HCT116 (cell line): ENCODE data around the gene MBLAC1. TPM values are rescaled to one million over a fixed set of nuclear protein-coding genes. Genes with fewer than 3 reads are reported as not detected.

ENCODE experiments used
- ATAC-seq: fragments of 200-7000 bp; cut with Tn5 transposase; 2 replicates; pipeline ENCODE4 v1.9.1; 2020; ENCODE audit warnings: mild to moderate bottlenecking, moderate library complexity
- BruUV-seq: library from RNA; stranded (reverse); fragments of 400-500 nt; replicated peaks from 2 replicates; lab custom pipeline; 2021; lab: Mats Ljungman, UMichigan
- CTCF ChIA-PET: fragments of 300-600 bp; sonication (Branson Sonifier 250); formaldehyde crosslinking; loops from one replicate; lab custom pipeline; 2021; ENCODE audit warnings: antibody characterized with exemption; lab: Charles Lee
- POLR2A ChIA-PET: fragments of 300-600, 350-600 bp; sonication (Branson Sonifier 250); formaldehyde crosslinking; loops from one replicate; lab custom pipeline; 2021; ENCODE audit warnings: antibody characterized with exemption; lab: Charles Lee
- RAD21 ChIA-PET, 2 experiments: fragments of 300-600 bp; sonication (Branson Sonifier 250); formaldehyde crosslinking; loops; one replicate each; lab custom pipeline; 2023; ENCODE audit warnings: low total read pairs in 2 of 2; ENCODE audit not compliant: uncharacterized antibody in 2 of 2, unreplicated experiment in 2 of 2, low non-redundant PET in 1 of 2; lab: Charles Lee
- DNase-seq: peaks from one replicate; pipeline ENCODE4 v3.0.0-alpha.2; 2010; ENCODE audit warnings: low read depth, low spot score
- H2AFZ ChIP-seq: fragments of 200-600 bp; shearing (Covaris generic), sonication (generic); 2 replicates; pipeline ENCODE4 v1.6.1; 2017; ENCODE audit warnings: low read depth, mixed run types, mixed read lengths, antibody characterized with exemption, low read length; ENCODE audit not compliant: poor library complexity, severe bottlenecking
- H3K27ac ChIP-seq: 2 replicates; pipeline ENCODE4 v1.5.1; 2012; ENCODE audit warnings: low read depth, low read length
- H3K27me3 ChIP-seq: fragments of 200-600 bp; sonication (generic); 2 replicates; pipeline ENCODE4 v1.6.1; 2016; ENCODE audit warnings: mixed run types, low read length, mixed read lengths; ENCODE audit not compliant: insufficient read depth
- H3K36me3 ChIP-seq, 2 experiments: fragments of 200-500 bp in 1 of 2; fragments of 200-600 bp in 1 of 2; sonication (Bioruptor generic) in 1 of 2; sonication (generic) in 1 of 2; 2 replicates each; pipeline versions ENCODE4 v1.5.1 to v1.6.1; 2014 to 2016; ENCODE audit warnings: low read length in 2 of 2, inconsistent platforms in 1 of 2, mixed read lengths in 1 of 2, mixed run types in 1 of 2; ENCODE audit not compliant: insufficient read depth in 2 of 2, control insufficient read depth in 1 of 2
- H3K4me1 ChIP-seq, 2 experiments: fragments of 200-600 bp in 1 of 2; sonication (generic) in 1 of 2; 2 replicates each; pipeline versions ENCODE4 v1.5.1 to v1.6.1; 2012 to 2017; ENCODE audit warnings: low read length in 2 of 2, inconsistent platforms in 1 of 2, mild to moderate bottlenecking in 1 of 2, mixed read lengths in 1 of 2, mixed run types in 1 of 2, moderate library complexity in 1 of 2; ENCODE audit not compliant: insufficient read depth in 2 of 2, control insufficient read depth in 1 of 2
- H3K4me2 ChIP-seq: fragments of 200-600 bp; sonication (generic); 2 replicates; pipeline ENCODE4 v1.6.1; 2017; ENCODE audit warnings: mixed run types, low read length, mixed read lengths
- H3K4me3 ChIP-seq, 2 experiments: fragments of 200-600 bp in 1 of 2; sonication (generic) in 1 of 2; replicated peaks in 1 of 2; 2 replicates each; pipeline ENCODE4 v1.5.1; 2011 to 2016; ENCODE audit warnings: low read length in 2 of 2, control low read depth in 1 of 2, low read depth in 1 of 2, mild to moderate bottlenecking in 1 of 2, mixed read lengths in 1 of 2, mixed run types in 1 of 2
- H3K79me2 ChIP-seq: fragments of 200-600 bp; sonication (generic); 2 replicates; pipeline ENCODE4 v1.6.1; 2017; ENCODE audit warnings: mild to moderate bottlenecking, mixed run types, low read length, moderate library complexity, mixed read lengths; ENCODE audit not compliant: insufficient read depth
- H3K9ac ChIP-seq: fragments of 200-600 bp; sonication (generic); 2 replicates; pipeline ENCODE4 v1.6.1; 2016; ENCODE audit warnings: low read length, mixed read lengths
- H3K9me2 ChIP-seq: fragments of 200-600 bp; sonication (generic), shearing (Covaris generic); 2 replicates; pipeline ENCODE4 v1.6.1; 2017; ENCODE audit warnings: mixed run types, mild to moderate bottlenecking, moderate library complexity; ENCODE audit not compliant: insufficient read depth
- H3K9me3 ChIP-seq, 2 experiments: fragments of 200-500 bp in 1 of 2; fragments of 200-600 bp in 1 of 2; sonication (Bioruptor generic) in 1 of 2; sonication (generic) in 1 of 2; 2 replicates each; pipeline ENCODE4 v1.6.1; 2014 to 2017; ENCODE audit warnings: low read length in 2 of 2, mixed read lengths in 2 of 2, inconsistent platforms in 1 of 2, low read depth in 1 of 2, mild to moderate bottlenecking in 1 of 2, mixed run types in 1 of 2, moderate library complexity in 1 of 2; ENCODE audit not compliant: control insufficient read depth in 1 of 2, insufficient read depth in 1 of 2
- H4K20me1 ChIP-seq: fragments of 200-600 bp; sonication (generic), shearing (Covaris generic); 2 replicates; pipeline ENCODE4 v1.6.1; 2017; ENCODE audit warnings: mixed run types, mild to moderate bottlenecking, moderate library complexity; ENCODE audit not compliant: insufficient read depth
- CTCF ChIP-seq, 3 experiments: fragments of 200-600 bp in 1 of 3; sonication (generic) in 1 of 3; IDR thresholded peaks in 2 of 3; conservative IDR thresholded peaks in 1 of 3; 2 replicates each; pipeline ENCODE4 v1.5.1; 2012 to 2017; ENCODE audit warnings: low read depth in 2 of 3, low read length in 2 of 3, antibody characterized with exemption in 1 of 3, borderline replicate concordance in 1 of 3, control low read depth in 1 of 3, mild to moderate bottlenecking in 1 of 3, mixed read lengths in 1 of 3, mixed run types in 1 of 3, moderate library complexity in 1 of 3; ENCODE audit not compliant: insufficient read depth in 1 of 3
- POLR2AphosphoS5 ChIP-seq: IDR thresholded peaks from 2 replicates; pipeline ENCODE4 v1.6.1; 2011; ENCODE audit warnings: mild to moderate bottlenecking, low read depth, low read length, moderate library complexity
- TCF7L2 ChIP-seq: IDR thresholded peaks from 2 replicates; pipeline ENCODE4 v1.7.0; 2011; ENCODE audit warnings: borderline replicate concordance, inconsistent platforms; ENCODE audit not compliant: insufficient read depth, insufficient read length; ENCODE audit errors: extremely low read depth
- intact Hi-C: fragments of 100-400 bp; cut with micrococcal nuclease; formaldehyde crosslinking; loops from 2 replicates; pipeline ENCODE4 v1.10.0; 2022
- total RNA-seq: library from RNA; stranded (reverse); gene quantifications from one replicate; pipeline ENCODE4 v1.2.1, GENCODE V29; 2021; ENCODE audit not compliant: unreplicated experiment

The MBLAC1 gene
- total RNA-seq, 1 experiment from 2014 or later, result 2.0 TPM

- DNase-seq, result no peak
- TF ChIP-seq POLR2AphosphoS5 (no peak), CTCF (IDR thresholded peaks at IDR 0.05 in 2 of 3, conservative IDR thresholded peaks at IDR 0.05 in 1 of 3; ENCODE audit: borderline replicate concordance in 1 of 3, insufficient read depth in 1 of 3, low read depth in 2 of 3, low read length in 2 of 3) (peak in 2 of 3 experiments; percentile 93 to 98; a peak in 4 of 6 replicates), TCF7L2 (no peak)
- Histone ChIP-seq H3K4me3 (no peak overlapping the region), H3K79me2 (no peaks in the 10 kb centered on the region), H3K36me3 (no peaks in the 10 kb centered on the region), H3K9me2 (no peaks in the 10 kb centered on the region), H3K27ac (no peak overlapping the region), H3K4me2 (peak overlapping the region; percentile 6; the same call in 1 of the 2 replicates), H3K4me1 (peaks cover 29 to 33% of the 10 kb centered on the region in 2 experiments), H3K27me3 (no peaks in the 10 kb centered on the region), H3K9ac (no peak overlapping the region), H3K9me3 (no peaks in the 10 kb centered on the region), H4K20me1 (no peaks in the 10 kb centered on the region), H2AFZ (no peak overlapping the region)
- CTCF ChIA-PET, result interaction anchor here (0.5 to 3.7 kb wide), 15 partner anchors 10 to 682 kb away, joined by 3 to 47 read pairs (median 3); partner anchors contain the start of genes GPC2, LAMTOR4 and STAG3
- BruUV-seq, result no TSS peak
- intact Hi-C loops, result loop anchor here (1.0 to 5.0 kb wide), 3 partner anchors 85 to 274 kb away; no protein-coding TSS in a partner anchor
- peak; percentile 81 for ATAC-seq
- POLR2A ChIA-PET, result no interaction called here
- RAD21 ChIA-PET, result interaction anchor here (0.7 to 1.6 kb wide), 3 partner anchors 84 to 296 kb away, joined by 3 to 7 read pairs (median 3); partner anchors contain the start of gene ZCWPW1 (in 1 of the 2)
These were observed 6.0 kb downstream of the MBLAC1 start for GRCh38 chr7:100132697-100133151.
